ENCODE data around the gene INTS1.

DNA sequence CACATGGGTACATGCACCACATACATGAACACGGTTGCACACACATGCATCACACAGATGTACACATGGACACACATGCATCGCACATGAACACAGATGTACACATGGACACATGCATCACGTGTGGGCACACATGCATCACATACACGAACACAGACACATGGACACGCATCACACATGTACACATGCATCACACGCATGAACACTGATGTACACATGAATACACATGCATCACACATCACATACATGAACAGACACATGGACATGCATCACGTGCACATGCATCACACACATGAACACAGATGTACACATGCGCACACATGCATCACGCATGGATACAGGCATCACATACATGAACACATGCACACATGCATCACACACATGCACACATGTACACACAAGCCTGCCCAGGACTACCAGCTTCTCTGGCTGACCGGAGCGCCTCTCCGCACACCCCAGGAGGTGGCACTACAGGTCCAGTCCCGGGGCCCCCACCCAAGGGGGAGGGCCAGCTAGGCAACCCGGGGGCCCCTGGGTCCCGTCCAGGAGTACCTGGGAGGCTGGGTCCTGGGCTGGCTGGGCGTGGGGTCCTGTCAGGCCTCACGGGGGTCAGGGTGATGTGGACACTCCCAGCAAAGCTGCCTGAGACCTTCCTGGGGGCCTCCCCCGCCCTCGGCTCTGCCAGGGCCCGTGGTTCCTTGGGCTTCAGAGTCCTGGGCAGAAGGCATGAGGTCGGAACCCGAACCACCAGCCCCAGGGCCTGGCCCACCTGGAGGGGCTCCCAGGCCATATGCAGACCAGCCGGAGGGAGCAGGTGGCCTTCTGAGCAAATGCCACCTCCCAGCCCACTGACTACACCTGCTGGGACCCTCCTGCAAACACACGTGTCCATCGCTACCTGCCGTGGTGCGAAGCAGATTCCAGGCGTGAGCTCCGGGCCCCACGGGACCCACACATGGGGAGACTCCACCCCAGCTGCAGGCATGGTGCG lies 64.5 kb downstream of the INTS1 start:
- TF ChIP-seq, protein P1, sequence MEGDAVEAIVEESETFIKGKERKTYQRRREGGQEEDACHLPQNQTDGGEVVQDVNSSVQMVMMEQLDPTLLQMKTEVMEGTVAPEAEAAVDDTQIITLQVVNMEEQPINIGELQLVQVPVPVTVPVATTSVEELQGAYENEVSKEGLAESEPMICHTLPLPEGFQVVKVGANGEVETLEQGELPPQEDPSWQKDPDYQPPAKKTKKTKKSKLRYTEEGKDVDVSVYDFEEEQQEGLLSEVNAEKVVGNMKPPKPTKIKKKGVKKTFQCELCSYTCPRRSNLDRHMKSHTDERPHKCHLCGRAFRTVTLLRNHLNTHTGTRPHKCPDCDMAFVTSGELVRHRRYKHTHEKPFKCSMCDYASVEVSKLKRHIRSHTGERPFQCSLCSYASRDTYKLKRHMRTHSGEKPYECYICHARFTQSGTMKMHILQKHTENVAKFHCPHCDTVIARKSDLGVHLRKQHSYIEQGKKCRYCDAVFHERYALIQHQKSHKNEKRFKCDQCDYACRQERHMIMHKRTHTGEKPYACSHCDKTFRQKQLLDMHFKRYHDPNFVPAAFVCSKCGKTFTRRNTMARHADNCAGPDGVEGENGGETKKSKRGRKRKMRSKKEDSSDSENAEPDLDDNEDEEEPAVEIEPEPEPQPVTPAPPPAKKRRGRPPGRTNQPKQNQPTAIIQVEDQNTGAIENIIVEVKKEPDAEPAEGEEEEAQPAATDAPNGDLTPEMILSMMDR (IDR thresholded peaks at IDR 0.05): peak in 2 of 4 experiments; percentile 16 to 43
- no peak for TF ChIP-seq POLR2AphosphoS5 (IDR thresholded peaks at IDR 0.05)
